WTC11 (cell line): Measurements from ENCODE around the gene R3HDM4.

Experiments
- ATF3 ChIP-seq: sonication (generic); formaldehyde crosslinking; conservative IDR thresholded peaks from 2 replicates; pipeline ENCODE4 v1.8.1; 2022; ENCODE audit warnings: mild to moderate bottlenecking, missing genetic modification reagents
- CTCF ChIP-seq: fragments of 200-600 bp; IDR thresholded peaks from 2 replicates; pipeline ENCODE4 v1.8.0; 2022; ENCODE audit warnings: antibody characterized with exemption
- FOXJ3 ChIP-seq: sonication (generic); formaldehyde crosslinking; IDR thresholded peaks from 2 replicates; pipeline ENCODE4 v1.9.0; 2021; ENCODE audit warnings: missing genetic modification reagents, mild to moderate bottlenecking, borderline replicate concordance
- FOXK1 ChIP-seq: sonication (generic); formaldehyde crosslinking; IDR thresholded peaks from 2 replicates; pipeline ENCODE4 v1.8.0; 2022; ENCODE audit warnings: mild to moderate bottlenecking, moderate library complexity, missing genetic modification reagents
- MAX ChIP-seq: sonication (generic); formaldehyde crosslinking; IDR thresholded peaks from 2 replicates; pipeline ENCODE4 v1.8.0; 2022; ENCODE audit warnings: mild to moderate bottlenecking, missing genetic modification reagents
- RELA ChIP-seq: sonication (generic); formaldehyde crosslinking; IDR thresholded peaks from 2 replicates; pipeline ENCODE4 v1.8.1; 2022; ENCODE audit warnings: missing genetic modification reagents, mild to moderate bottlenecking, borderline replicate concordance
- SMAD3 ChIP-seq: sonication (generic); formaldehyde crosslinking; IDR thresholded peaks from 2 replicates; pipeline ENCODE4 v1.8.0; 2022; ENCODE audit warnings: missing genetic modification reagents, mild to moderate bottlenecking, borderline replicate concordance
- SP1 ChIP-seq: sonication (generic); formaldehyde crosslinking; conservative IDR thresholded peaks from 2 replicates; pipeline ENCODE4 v1.8.1; 2022; ENCODE audit warnings: missing genetic modification reagents
- STAT6 ChIP-seq: sonication (generic); formaldehyde crosslinking; conservative IDR thresholded peaks from 2 replicates; pipeline ENCODE4 v1.8.1; 2023; ENCODE audit warnings: mild to moderate bottlenecking, low read depth, missing genetic modification reagents, moderate library complexity
- ZBTB21 ChIP-seq: sonication (generic); formaldehyde crosslinking; IDR thresholded peaks from 2 replicates; pipeline ENCODE4 v1.8.1; 2023; ENCODE audit warnings: mild to moderate bottlenecking, missing genetic modification reagents, borderline replicate concordance
- TF ChIP-seq, protein P1 (sequence below): sonication (generic); formaldehyde crosslinking; IDR thresholded peaks from 2 replicates; pipeline ENCODE4 v1.8.1; 2023; ENCODE audit warnings: mild to moderate bottlenecking, missing genetic modification reagents

GRCh38 chr19:867855-868457 lies 45.1 kb downstream of the R3HDM4 start:
- TF ChIP-seq SMAD3 (CRISPR knock-in tag) (no peak), CTCF (no peak), FOXK1 (CRISPR knock-in tag) (no peak), FOXJ3 (CRISPR knock-in tag) (no peak), SP1 (no peak), STAT6 (CRISPR knock-in tag) (no peak), ZBTB21 (CRISPR knock-in tag) (no peak), ATF3 (CRISPR knock-in tag) (no peak), RELA (no peak), MAX (no peak)
- TF ChIP-seq, protein P1, sequence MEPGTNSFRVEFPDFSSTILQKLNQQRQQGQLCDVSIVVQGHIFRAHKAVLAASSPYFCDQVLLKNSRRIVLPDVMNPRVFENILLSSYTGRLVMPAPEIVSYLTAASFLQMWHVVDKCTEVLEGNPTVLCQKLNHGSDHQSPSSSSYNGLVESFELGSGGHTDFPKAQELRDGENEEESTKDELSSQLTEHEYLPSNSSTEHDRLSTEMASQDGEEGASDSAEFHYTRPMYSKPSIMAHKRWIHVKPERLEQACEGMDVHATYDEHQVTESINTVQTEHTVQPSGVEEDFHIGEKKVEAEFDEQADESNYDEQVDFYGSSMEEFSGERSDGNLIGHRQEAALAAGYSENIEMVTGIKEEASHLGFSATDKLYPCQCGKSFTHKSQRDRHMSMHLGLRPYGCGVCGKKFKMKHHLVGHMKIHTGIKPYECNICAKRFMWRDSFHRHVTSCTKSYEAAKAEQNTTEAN (CRISPR knock-in tag): no peak
